ENCODE results near the gene SLIT3.

Gene SLIT3

DNA sequence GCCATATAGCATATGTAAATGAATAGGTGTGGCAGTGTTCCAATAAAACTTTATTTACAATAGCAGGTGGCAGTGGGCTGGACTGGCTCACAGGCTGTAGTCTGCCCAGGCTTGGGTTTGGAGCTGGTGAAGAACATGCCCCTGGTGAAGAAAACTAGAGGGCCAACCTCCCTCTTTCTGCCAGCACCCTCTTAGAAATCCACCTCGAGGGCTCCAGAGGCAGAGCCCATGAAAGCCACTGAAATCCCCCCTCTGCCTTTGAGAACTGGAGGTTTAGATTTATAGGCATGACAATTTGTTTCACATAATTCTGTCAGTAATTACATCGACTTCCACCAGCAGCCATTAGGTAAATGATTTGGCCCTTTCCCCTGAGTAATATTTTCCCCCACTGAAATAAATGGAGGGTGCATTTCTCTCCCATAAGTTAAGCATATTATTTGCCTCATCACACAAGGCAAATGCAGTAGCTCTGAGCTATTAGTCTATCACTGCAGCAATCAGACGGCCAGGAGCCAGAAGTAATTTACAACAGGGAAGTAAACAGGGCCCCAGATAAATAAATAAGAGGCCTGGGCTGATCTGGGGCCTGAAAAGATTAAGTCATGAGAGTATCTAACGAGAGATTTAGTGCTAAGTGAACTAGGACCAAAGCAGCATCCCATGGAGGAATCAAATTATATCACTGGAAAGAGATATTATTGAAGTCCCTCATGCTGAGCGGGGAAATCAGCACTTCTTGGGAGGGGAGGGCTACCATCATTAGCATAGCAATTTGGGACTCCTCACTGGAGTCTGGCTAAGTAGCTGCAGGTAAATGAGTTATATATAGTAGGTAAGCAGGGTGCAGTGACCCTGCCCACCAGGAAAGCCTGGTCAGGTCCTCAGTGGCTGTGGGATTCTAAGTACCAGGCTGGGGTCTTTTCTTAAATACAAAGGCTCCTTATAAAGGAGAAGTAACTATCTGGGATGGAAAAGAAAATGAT is 123.9 kb downstream of the SLIT3 start:
- H3K27ac ChIP-seq: no peak overlapping the region
- TF ChIP-seq, protein P1, sequence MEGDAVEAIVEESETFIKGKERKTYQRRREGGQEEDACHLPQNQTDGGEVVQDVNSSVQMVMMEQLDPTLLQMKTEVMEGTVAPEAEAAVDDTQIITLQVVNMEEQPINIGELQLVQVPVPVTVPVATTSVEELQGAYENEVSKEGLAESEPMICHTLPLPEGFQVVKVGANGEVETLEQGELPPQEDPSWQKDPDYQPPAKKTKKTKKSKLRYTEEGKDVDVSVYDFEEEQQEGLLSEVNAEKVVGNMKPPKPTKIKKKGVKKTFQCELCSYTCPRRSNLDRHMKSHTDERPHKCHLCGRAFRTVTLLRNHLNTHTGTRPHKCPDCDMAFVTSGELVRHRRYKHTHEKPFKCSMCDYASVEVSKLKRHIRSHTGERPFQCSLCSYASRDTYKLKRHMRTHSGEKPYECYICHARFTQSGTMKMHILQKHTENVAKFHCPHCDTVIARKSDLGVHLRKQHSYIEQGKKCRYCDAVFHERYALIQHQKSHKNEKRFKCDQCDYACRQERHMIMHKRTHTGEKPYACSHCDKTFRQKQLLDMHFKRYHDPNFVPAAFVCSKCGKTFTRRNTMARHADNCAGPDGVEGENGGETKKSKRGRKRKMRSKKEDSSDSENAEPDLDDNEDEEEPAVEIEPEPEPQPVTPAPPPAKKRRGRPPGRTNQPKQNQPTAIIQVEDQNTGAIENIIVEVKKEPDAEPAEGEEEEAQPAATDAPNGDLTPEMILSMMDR (conservative IDR thresholded peaks at IDR 0.05): no peak

DNA sequence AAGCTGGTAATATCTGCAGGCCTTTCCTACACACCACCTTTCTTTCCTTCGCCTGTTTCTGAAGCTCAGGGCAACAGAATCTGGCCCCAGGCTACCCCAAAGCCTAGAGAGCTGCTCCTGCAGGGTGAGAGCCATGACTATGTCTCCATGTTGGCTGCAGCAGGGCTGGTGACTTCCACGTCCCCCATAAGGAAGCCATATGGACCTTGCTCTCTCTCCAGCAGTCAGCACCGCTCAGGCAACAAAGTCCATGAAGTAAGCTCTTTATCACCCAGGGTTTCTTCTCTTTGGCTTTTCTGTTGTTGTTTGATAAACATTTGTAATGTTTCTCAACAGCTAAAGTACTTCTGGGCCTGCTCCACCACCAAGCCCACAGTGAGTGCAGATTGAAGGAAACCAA is 125.2 kb downstream of the SLIT3 start:
- H3K27ac ChIP-seq: no peak overlapping the region
- TF ChIP-seq, protein P1 (conservative IDR thresholded peaks at IDR 0.05): no peak

DNA sequence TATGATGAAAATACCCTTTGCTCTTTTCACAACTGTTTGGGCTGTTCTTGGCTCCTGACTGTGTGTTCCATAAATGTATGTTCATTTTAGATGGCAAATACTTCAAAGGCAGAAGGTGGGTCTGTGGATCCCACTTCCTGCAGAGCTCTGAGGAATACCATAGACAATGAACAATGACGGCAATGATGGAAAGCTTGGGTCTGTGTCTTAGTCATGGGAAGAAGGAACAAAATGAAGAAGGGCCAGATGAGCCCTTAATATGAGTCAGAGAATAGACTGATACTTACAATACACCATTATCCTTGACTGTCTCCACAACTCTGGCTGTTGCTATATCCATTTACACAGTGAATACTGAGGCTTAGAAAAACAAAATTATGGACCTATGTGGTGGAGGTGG is 126.0 kb downstream of the SLIT3 start:
- TF ChIP-seq, protein P1 (conservative IDR thresholded peaks at IDR 0.05): no peak
- no peak overlapping the region for H3K27ac ChIP-seq

- H3K27ac ChIP-seq: no peak overlapping the region
- TF ChIP-seq, protein P1 (conservative IDR thresholded peaks at IDR 0.05): no peak
Measured at GRCh38 chr5:169173372-169173771, 127.6 kb downstream of the SLIT3 start.

GRCh38 chr5:169171515-169171914 is 129.4 kb downstream of the SLIT3 start:
- TF ChIP-seq, protein P1 (conservative IDR thresholded peaks at IDR 0.05): no peak
- H3K27ac ChIP-seq: no peak overlapping the region

GRCh38 chr5:169169783-169170182 is 131.2 kb downstream of the SLIT3 start:
- TF ChIP-seq, protein P1 (conservative IDR thresholded peaks at IDR 0.05): no peak
- no peak overlapping the region for H3K27ac ChIP-seq

DNA sequence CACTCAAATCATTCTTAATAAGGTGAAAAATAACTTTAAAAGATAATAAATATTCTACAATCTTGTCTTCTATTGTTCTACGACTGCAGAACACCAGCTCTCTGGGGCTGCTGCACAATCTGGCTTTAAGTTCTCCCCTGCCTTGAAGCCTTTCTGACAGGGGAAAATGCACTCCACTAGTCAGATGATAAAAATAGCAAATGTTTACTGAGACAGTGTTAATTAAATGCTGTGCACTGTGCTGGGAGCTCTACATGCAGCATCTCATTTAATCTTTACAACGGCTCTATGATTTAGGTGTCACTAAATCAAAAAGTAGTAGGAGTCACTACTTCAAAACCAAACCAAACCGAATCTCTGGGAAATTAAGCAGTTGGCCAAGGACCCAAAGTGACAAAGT is 132.7 kb downstream of the SLIT3 start:
- TF ChIP-seq, protein P1 (conservative IDR thresholded peaks at IDR 0.05): no peak

More for the DNA sequence above, 132.7 kb downstream of the SLIT3 start:
- no peak overlapping the region for H3K27ac ChIP-seq

Data from VCaP (cell line).